Caki2 (cell line): ENCODE results near the gene ERC2. TPM values are rescaled to one million over a fixed set of nuclear protein-coding genes. Genes with fewer than 3 reads are reported as not detected.

Experiments used
- DNase-seq: peaks from one replicate; pipeline ENCODE4 v3.0.0-alpha.2; 2015; ENCODE audit warnings: low read depth
- in situ Hi-C: cut with HindIII; loops from 2 replicates; pipeline ENCODE4 v1.10.0; 2016; ENCODE audit warnings: low sequenced_read_pairs, low pct_unique_long_range_greater_than_20kb, mixed read lengths
- total RNA-seq: library from RNA; depleted of rRNA; stranded (reverse); fragments of >200 nt; shearing (Covaris generic); gene quantifications from 2 replicates; pipeline ENCODE4 v1.2.3, GENCODE V29; 2014; ENCODE audit warnings: low replicate concordance; rRNA removed

ERC2 gene
- total RNA-seq, 1 experiment from 2014 or later: not detected

DNA sequence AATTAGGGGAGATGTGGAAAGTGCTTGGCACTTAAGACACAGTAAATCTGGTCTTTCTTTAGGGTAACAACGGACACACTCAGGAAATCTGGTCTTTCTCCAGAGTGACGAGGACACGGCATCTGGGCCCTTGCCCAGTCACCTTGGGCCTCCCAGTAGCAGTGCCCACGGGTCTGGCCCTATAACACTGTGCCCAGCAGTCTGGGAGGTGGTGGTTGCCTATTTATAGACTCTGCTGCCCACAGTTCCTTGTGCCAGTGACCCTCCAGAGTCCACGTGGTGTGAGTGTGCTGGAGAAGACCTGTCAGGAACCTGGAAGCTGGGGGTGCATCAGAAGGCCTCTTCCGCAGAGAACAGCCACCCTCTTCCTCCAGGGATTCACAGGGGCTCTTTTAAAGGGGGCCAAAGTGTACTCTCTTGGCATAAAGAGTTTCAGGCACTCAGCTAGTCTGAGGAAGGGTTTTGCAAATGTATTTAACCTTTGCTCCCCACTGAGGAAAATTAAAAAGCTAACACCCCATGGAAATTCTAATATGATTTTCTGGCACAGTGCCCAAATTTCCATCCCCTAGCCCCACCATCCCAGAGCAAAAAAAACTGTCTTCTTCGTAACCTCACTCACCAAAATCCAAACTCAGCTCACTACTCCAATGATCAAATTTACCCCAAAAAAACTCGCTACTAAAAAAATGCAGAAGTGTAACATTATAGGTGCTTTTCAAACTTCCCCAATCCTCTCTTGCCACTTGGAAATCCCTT lies 996.6 kb downstream of the ERC2 start:
- in situ Hi-C loops: no loop called here
- DNase-seq: no peak

DNA sequence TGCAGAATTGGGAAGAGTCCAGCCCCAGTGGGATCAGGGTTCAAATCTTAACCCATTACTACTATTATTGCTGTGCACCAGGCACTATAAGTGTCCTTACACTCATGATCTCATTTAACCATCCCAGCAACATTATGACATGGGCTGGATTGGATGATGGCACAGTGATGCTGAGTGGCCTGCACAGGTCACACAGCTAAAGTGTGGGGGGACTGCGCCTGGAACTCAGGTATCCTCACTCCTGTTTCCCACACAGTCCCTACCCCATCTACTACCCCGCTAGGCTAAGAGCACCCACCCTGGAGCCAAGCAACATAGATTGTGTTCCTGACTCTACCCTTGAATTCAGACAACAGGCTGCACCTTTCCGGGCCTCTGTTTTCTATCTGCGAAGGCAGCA lies 997.2 kb downstream of the ERC2 start:
- DNase-seq: no peak
- in situ Hi-C loops: no loop called here

GRCh38 chr3:55469957-55470526 lies 998.2 kb downstream of the ERC2 start:
- in situ Hi-C loops: no loop called here
- no peak for DNase-seq

DNA sequence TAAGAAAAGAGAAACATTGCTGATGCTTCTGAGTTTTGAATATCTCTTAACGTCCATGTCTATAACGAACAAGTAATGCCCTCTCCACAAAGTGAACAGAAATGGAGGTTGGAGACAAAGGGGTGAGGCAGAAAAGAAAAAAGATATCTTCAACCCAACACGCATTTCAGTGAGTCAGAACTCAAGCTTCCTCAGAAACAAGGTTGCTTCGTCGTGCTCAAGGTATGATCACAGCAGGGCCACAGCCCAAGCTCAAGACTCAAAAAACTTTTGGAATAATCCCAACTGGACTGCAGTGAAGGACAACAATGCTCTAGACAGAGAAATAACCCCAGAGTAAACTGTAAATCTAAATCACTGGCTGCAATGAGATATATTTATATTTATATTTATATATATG lies 1000.0 kb downstream of the ERC2 start:
- in situ Hi-C loops: no loop called here
- DNase-seq: no peak

GRCh38 chr3:55467099-55467498 lies 1001.2 kb downstream of the ERC2 start:
- in situ Hi-C loops: no loop called here
- DNase-seq: no peak

- in situ Hi-C loops: no loop called here
- DNase-seq: no peak
Measured at GRCh38 chr3:55466526-55466925, 1001.7 kb downstream of the ERC2 start.

DNA sequence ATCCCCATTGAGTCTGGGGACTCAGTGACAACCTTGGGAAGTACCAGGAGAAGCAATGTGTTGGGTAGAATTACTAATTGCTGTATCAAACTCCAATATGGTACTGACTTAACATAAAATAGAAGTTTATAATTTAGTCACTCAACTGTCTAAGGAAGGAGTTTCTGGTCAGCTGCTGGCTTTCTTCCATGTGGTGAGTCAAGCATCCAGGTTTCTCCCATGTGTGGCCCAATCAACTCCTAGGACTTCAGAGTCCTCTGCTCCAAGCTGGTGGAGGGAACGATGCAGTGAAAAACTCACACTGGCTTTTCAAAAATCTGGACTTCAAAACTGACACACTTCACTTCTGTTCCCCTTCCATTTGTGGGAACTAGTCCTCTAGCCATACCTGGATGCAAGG lies 1006.4 kb downstream of the ERC2 start:
- in situ Hi-C loops: no loop called here
- no peak for DNase-seq

DNA sequence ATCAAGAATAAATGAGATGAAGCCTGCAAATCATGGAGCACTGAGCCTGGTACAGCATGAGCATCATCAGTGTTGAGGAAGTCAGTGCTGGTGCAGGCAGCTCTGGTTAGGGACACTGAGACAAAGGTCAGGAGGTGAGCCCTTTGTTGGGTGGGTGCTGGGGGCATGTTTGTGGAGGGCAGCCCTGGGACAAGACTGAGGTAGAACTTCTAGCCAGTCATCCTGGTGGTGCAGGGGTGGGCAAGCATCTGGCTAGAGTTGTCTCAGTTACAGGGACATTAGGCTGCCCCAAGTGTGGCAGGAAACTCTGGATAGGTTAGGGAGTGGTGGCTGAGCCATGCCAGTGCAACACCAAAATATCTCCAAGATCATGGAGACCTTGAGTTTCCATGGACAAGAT lies 1008.4 kb downstream of the ERC2 start:
- in situ Hi-C loops: no loop called here
- no peak for DNase-seq

Other genes starting within 250 kb of the ERC2 start
- gene CCDC66, start 88.7 kb upstream of the ERC2 start, total RNA-seq: 6.8 and 20.2 TPM in 2 replicates
- gene TASOR, start 214.8 kb upstream of the ERC2 start, total RNA-seq: 36.8 and 44.8 TPM in 2 replicates